Thyroid gland (tissue), 4 donors: ENCODE measurements around the gene ST7. TPM values are rescaled to one million over a fixed set of nuclear protein-coding genes. Genes with fewer than 3 reads are reported as not detected.

ENCODE experiments used
- DNase-seq, 2 donors: peaks; one replicate each; pipeline ENCODE4 v3.0.0-alpha.2; 2019
- H3K27ac ChIP-seq, 3 donors: fragments of 200-600 bp; sonication (generic); 1 replicate in 2 of 3; 2 replicates in 1 of 3; pipeline ENCODE4 v1.5.1; 2016 to 2019; ENCODE audit warnings: mild to moderate bottlenecking in 1 of 3, moderate library complexity in 1 of 3
- H3K27me3 ChIP-seq: fragments of 200-600 bp; sonication (generic); one replicate; pipeline ENCODE4 v1.5.1; 2019
- H3K36me3 ChIP-seq, 2 donors: fragments of 200-600 bp; sonication (generic); one replicate each; pipeline ENCODE4 v1.5.1; 2016 to 2019
- H3K4me1 ChIP-seq, 2 donors: fragments of 200-600 bp; sonication (generic); one replicate each; pipeline ENCODE4 v1.5.1; 2017 to 2019
- H3K4me3 ChIP-seq, 3 donors: fragments of 200-600 bp; sonication (generic); replicated peaks in 1 of 3; 1 replicate in 2 of 3; 2 replicates in 1 of 3; pipeline ENCODE4 v1.5.1; 2016; ENCODE audit warnings: mild to moderate bottlenecking in 1 of 3
- H3K9me3 ChIP-seq: fragments of 200-600 bp; sonication (generic); one replicate; pipeline ENCODE4 v1.5.1; 2017
- CTCF ChIP-seq, 6 experiments: fragments of 200-600 bp in 3 of 6; fragments of 450-650 bp in 3 of 6; sonication (generic) in 3 of 6; IDR thresholded peaks; one replicate each; pipeline ENCODE4 v1.5.1; 2016 to 2019; ENCODE audit warnings: antibody characterized with exemption in 6 of 6, mild to moderate bottlenecking in 2 of 6, inconsistent platforms in 1 of 6, moderate library complexity in 1 of 6
- POLR2A ChIP-seq, 2 donors: fragments of 450-650 bp; IDR thresholded peaks; one replicate each; pipeline ENCODE4 v1.6.1; 2017; ENCODE audit warnings: antibody characterized with exemption in 2 of 2, mild to moderate bottlenecking in 2 of 2, moderate library complexity in 1 of 2
- WGBS, 2 donors: methylation state at CpG; one replicate each; pipeline ENCODE4 v1.1.5; 2017; 5-methylcytosine and 5-hydroxymethylcytosine counted together
- intact Hi-C: fragments of 100-400 bp; cut with DNase I; formaldehyde crosslinking; loops from one replicate; pipeline ENCODE4 v1.15.1; 2023
- total RNA-seq, 4 donors: library from RNA; depleted of rRNA; stranded (reverse); fragments of >200 nt; gene quantifications; one replicate each; pipeline ENCODE4 v1.2.3, GENCODE V29; 2016

ST7 gene
- total RNA-seq, 4 donors from 2014 or later = 62.8 to 75.1 (median 66.7) TPM

GRCh38 chr7:117210397-117210796, 257.1 kb downstream of the ST7 start:
- DNase-seq = no peak
- no peaks in the 10 kb centered on the region for H3K36me3 ChIP-seq
- H3K4me1 ChIP-seq = no peaks in the 10 kb centered on the region
- intact Hi-C loops = loop anchor here (10.0 kb wide), 1 partner anchor 174 kb away; no protein-coding TSS in a partner anchor
- no peaks in the 10 kb centered on the region for H3K27me3 ChIP-seq
- 97% methylated on average over 4 of the region's 4 CpGs for WGBS, 2 donors
- no peaks in the 10 kb centered on the region for H3K9me3 ChIP-seq
- no peak for TF ChIP-seq CTCF (IDR thresholded peaks at IDR 0.05)
- no peak overlapping the region for H3K4me3 ChIP-seq
- no peak overlapping the region for H3K27ac ChIP-seq

GRCh38 chr7:117210908-117211307, 257.6 kb downstream of the ST7 start:
- WGBS, 2 donors = 91 to 97% methylated on average over 3 of the region's 3 CpGs
- Histone ChIP-seq H3K36me3 (no peaks in the 10 kb centered on the region), H3K4me1 (no peaks in the 10 kb centered on the region), H3K9me3 (no peaks in the 10 kb centered on the region), H3K4me3 (no peak overlapping the region), H3K27me3 (no peaks in the 10 kb centered on the region), H3K27ac (no peak overlapping the region)
- no peak for DNase-seq
- intact Hi-C loops = loop anchor here (10.0 kb wide), 1 partner anchor 174 kb away; no protein-coding TSS in a partner anchor
- TF ChIP-seq POLR2A (IDR thresholded peaks at IDR 0.05) = no peak
- TF ChIP-seq CTCF (IDR thresholded peaks at IDR 0.05) = no peak

GRCh38 chr7:117211614-117212013, 258.3 kb downstream of the ST7 start:
- no peaks in the 10 kb centered on the region for H3K36me3 ChIP-seq
- no peaks in the 10 kb centered on the region for H3K27me3 ChIP-seq
- intact Hi-C loops = loop anchor here (10.0 kb wide), 1 partner anchor 173 kb away; no protein-coding TSS in a partner anchor
- H3K27ac ChIP-seq = no peak overlapping the region
- H3K4me3 ChIP-seq = no peak overlapping the region
- H3K4me1 ChIP-seq = no peaks in the 10 kb centered on the region
- H3K9me3 ChIP-seq = no peaks in the 10 kb centered on the region
- no peak for DNase-seq
- TF ChIP-seq CTCF (IDR thresholded peaks at IDR 0.05) (no peak), POLR2A (IDR thresholded peaks at IDR 0.05) (no peak)

GRCh38 chr7:117212969-117213877, 259.9 kb downstream of the ST7 start:
- WGBS, 2 donors = 71 to 75% methylated on average over 5 of the region's 5 CpGs

More at GRCh38 chr7:117212969-117213877, 259.9 kb downstream of the ST7 start:
- H3K27ac ChIP-seq = no peak overlapping the region
- no peaks in the 10 kb centered on the region for H3K4me1 ChIP-seq
- peak; percentile 56 to 57 for DNase-seq
- H3K9me3 ChIP-seq = no peaks in the 10 kb centered on the region
- H3K36me3 ChIP-seq = no peaks in the 10 kb centered on the region
- TF ChIP-seq POLR2A (IDR thresholded peaks at IDR 0.05) (no peak), CTCF (IDR thresholded peaks at IDR 0.05) (peak; percentile 57 to 91 (median 62))
- intact Hi-C loops = loop anchor here (10.0 kb wide), 1 partner anchor 172 kb away; no protein-coding TSS in a partner anchor
- H3K27me3 ChIP-seq = no peaks in the 10 kb centered on the region
- H3K4me3 ChIP-seq = no peak overlapping the region
